GM19397 (cell line): ENCODE results near the gene IL16.
"Not testable (repeated sequence)": the region's sequence is repeated elsewhere in the genome, so short reads cannot be mapped to it uniquely, and the experiment has no call there.

Experiments
- ATAC-seq: cut with Tn5 transposase; IDR thresholded peaks from one replicate; pipeline ENCODE4 v1.9.1; 2021; ENCODE audit warnings: mild to moderate bottlenecking, moderate library complexity; ENCODE audit not compliant: unreplicated experiment

IL16 gene

DNA sequence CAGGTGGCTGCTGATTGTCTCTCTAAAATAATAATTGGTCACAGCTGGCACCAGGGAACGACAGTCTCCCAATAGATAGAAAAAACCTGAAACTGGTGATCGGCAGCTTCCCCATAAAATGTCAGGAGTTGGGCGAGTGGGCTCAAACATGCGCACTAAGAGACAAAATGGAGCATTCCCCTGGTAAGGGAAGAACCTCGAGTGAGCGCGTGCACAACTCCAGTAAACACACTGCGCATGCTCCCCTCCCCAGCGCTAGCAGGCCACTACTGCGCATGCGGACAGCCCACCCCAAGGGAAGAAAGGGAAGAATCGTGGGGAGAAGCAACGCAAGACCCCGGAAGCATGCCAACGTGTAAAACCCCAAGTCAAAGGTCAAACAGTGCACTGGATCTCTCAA, 134.9 kb downstream of the IL16 start:
- ATAC-seq, result no peak

DNA sequence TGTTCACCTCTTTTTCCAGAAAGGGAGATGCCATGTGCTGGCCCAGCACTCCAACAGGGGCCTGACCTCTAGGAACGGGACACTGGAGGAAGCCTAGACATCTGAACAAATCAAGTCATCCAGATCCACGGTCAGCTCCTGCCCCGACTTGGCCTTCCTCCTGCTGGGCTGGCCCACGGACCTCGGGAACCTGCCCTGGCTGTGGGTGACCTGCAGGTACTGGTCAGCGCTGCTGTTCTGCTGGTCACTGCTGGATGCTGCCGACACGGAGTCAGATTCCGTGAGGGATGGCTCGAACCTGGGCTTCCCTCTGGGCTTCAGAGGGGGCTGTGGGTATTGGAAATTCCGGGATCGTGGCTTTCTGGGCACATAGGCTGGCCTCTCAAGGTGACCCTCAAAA, 135.6 kb downstream of the IL16 start:
- no peak for ATAC-seq

DNA sequence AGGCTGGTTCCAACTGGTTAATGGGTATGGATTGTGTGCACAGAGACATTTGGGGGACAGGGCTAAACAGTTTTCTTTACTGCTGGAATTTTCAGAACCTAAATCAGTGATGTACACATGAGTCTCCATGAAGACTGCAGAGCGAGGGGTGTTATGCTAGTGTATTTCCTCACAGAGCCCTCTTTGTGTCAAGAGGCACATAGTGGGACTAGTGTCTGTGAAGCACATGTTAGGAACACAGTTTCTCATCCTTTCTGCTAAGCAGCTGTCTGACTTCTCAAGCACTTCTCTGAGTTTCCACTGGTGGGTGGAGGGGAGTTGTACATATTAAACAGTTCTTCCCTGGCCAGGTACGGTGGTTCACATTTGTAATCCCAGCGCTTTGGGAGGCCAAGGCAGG, 136.7 kb downstream of the IL16 start:
- no peak for ATAC-seq

DNA sequence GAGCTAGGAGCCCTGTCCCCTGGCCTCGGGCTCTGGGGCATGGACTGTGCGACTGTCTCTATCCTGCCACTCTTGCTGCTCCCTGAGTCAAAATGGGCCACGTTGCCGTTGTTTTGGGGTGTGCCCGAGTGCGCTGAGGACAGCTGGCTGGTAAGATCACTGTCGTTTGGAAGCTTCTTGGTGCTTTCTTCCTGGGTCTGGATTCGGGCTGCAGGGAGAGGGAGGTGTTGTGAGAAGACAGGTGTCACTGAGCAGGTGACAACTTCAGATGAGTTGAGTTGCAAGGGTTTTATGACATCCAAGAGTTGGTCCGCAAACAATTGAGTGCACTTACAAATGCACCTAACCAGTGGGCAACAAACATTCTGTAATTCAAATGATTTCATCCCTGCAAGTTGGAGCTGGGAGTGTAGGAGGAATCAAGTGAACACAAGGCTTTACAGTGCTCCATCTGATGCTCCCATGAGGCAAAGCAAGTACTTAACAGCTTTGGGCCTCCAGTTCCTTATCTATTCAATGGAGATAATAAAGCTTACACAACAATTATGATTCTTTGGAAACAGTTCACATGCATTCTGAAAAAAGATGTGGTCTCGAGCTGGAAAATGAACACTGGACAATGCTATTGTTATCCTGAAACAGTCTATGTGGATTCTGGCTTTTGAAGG, 138.2 kb downstream of the IL16 start:
- no peak for ATAC-seq

DNA sequence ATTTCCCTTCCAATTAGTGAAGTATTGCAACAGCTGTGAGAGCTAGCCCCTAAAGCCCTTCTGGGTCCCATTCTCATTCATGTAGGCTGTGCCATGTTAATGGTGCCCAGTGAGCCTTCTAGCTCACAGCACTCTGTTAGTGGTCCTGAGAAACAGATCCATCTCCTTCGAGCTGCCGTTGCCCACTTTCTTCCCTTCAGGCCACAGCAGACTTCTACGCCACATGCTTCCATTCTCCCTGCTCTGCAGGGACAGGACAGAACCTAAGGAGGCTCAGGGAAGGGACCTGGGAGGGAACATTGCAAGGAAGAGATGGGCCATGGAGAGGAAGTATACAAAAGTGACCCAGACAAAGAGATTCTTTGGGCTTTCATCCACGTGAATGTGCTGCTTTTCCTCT, 139.0 kb downstream of the IL16 start:
- ATAC-seq, result no peak

DNA sequence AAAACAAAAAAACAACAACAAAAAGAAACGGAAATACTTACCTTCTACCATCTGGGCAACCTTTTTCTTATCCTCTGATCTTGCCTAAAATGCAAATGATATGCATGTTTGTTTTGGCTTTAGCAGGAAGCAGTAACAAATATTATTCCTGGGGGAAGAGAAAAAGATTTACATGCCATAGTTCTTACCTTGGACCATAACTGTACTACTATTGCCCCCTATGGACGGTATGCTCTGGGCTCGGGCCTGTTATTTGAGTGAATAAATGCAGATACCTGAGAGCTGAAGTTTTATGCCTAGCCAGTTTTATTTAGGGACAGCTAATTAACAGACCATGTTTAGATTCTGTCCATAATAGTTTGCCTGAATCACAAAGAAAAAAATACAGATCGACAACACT, 139.9 kb downstream of the IL16 start:
- no peak for ATAC-seq

DNA sequence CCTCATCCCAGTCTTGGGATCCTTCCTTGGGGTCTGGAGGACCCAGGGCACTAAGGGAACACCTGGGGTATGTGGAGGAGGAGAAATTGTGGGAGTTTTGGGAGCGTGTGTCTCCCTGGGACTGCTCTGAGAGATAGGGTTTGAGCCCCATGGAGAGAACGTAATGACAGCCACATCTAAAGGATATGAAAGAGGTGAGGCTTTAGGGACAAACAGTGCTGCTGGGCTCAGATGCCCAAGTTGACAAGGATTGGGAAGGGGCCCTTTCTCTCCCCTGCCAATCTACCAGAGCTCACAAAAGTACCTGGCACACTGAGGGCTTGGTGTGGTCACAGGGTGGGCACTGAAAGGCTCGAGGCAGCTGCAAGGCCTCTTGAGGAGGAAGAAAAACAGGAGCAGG, 140.6 kb downstream of the IL16 start:
- no peak for ATAC-seq

DNA sequence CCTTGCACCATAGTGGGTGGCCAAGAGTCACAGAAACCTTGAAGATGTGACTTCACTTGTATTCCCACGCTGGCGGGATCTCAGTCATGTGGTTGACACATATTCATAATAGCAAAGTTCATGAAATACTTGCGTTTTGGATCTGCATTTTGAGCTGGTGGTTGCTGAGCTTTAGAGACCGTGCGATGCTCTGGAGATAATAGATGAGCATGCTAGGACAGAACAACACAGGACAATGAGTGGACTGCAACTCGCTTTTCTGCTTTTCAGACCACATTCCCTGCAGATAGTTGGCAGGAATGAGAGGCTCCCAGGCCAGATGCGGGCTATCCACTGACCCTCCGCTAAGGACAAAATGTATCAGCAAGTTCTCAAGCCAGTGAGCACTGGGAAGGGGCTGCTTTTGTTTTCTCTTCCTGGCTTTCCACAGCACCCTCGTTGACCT, 141.1 kb downstream of the IL16 start:
- ATAC-seq, result no peak

DNA sequence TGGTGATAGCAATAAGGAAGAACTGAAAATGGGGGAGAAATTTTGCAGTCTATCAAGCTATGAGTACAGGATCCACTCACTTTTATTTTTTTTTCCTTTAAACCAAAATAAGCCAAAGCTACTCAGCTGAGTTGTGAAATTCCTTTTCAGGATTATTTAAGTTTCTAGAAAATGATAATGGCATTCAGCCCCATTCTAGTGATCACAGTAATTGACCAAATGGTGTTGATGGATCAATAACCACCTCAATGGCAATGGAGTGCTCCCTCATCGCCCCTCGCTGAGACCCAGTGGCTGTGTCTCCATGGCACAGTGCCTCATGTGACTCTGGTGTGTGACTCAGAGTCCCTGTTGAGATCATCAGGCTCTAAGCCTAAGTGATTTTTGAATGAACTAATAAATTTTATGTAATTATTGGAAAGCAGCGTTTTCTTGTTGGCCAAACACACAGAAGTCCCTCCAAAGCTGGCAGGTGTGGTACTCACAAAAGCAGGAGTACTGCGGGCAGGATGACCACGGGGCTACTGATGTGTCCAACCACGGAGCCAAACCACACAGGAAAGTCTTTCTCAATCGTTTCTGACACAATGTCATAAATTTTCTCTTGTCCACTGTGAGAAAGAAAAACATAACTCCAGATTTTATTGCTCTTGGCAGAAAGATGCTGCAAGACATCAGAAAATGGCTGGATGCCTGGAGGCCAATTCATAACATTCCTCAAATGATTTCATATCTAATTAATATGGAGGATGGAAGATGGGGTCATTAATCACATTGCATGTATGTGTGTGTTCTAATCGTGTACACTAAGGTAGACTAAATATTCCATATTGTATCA, 141.7 kb downstream of the IL16 start:
- ATAC-seq, result no peak

DNA sequence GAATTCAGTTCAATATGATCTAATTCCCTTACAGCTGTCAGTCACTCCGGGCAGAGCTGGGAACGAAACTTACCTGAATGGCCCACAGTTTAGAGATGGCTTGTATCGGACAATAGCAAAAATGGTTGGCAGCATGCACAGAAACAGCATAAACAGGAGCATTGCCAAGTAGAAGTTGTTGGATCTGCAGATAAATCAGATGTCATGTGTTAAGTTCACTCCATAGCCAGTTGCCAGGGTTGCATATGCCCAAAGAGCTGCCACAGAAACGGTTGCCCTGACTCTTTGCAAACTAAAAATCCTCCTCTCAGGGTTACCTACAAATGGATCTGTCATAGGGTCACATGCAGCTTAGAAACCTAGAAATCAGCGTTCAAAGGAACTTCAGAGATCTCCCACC, 142.6 kb downstream of the IL16 start:
- ATAC-seq, result no peak

DNA sequence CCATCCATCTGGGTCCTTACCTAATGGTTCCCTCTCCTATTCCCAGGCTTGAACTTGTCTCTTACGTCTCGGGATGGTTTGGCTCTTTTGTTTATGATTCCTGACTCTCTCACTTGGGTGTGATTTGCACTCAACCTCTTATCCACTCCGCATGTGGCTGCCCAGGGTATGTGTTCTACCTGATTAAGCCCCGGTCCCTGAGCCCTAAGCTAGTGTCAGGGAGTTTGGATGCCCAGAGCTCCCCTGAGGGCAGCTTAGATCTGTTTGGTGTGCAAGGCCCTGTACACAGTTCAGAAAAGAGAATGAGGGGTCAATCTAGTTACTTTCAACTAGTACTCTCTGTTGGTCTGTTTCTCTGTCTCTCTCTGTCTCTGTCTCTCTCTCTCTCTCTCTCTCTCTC, 143.2 kb downstream of the IL16 start:
- no peak for ATAC-seq

DNA sequence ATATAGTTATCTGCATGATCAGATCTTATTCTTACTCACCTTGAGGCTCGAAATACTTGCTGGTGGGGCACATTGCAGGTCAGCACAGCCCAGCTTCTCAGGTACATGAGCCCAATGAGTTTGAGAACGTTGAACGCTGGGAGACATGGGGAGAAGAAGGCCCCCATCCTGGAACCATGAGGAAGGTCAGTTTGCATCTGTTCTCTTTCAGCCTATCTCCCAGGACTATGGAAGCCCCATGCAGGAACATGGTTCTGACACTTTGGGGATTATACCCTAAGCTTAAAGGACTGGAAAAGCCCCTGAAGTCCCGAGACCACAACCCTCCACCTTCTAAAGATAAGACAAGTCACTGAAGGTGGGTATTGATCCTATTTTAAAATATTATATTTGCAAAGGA, 144.7 kb downstream of the IL16 start:
- no peak for ATAC-seq

DNA sequence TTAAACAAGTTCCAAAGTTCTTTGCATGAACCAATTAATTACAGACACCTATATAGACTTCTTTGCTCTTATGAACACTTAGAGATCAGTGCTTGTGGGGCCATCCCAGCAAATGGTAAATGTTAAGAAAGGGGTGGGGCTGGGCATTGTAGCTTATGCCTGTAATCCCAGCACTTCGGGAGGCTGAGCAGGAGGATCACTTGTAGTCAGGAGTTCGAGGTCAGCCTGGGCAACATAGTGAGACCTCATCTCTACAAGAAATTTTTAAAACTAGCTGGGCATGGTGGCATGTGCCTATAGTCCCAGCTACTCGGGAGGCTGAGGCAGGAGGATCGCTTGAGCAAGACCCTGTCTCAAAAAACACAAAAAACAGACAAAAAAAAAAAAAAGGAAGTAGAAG, 146.7 kb downstream of the IL16 start:
- ATAC-seq, result no peak

DNA sequence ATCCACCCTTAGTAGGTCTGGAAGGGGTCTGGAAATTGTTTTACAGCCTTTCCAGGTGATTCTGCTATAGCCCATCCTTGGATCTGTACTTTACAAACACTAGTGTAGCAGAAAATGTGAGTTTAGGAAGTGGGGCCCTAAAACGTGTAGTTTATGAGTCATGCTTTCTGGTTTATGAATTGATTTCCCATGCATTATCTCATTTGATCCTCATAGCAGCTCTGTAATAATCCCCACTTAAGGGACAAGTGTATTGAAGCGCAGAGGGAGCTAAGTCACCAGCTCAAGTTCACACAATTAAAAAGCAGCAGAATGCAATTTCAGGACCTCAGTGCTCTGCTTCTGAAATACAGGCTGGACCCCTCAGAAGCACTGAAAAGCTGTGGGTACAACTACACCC, 149.9 kb downstream of the IL16 start:
- ATAC-seq, result no peak

DNA sequence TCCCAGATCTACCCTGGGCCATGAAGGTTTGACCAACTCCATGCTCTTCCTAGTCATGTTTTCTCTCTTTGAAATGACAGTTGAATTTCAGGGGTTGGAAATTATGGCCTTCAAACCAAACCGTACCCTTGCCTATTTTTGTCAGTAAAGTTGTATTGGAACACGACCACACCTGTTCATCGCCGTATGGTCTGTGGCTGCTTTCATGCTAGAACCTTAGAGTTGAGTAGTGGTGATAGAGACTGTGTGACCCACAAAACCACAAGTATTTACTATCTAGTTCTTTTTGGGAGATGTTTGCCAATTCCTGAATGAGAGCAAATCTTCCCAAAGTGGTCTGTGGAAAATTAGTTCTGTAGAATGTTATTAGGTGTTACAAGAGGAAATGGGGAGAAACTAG, 151.2 kb downstream of the IL16 start:
- no peak for ATAC-seq

DNA sequence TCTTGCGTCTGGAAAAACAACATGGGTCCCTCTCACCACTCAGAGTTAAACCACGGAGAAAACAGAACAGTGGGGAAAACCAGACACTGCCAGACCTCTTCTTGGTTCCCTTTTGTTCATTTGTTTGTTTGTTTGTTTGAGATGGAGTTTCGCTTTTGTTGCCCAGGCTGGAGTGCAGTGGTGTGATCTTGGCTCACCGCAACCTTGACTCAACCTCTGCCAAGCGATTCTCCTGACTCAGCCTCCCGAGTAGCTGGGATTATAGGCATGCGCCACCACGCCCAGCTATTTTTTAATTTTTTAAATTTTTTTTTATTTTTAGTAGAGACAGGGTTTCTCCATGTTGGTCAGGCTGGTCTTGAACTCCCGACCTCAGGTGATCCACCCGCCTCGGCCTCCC, 152.0 kb downstream of the IL16 start:
- not testable (repeated sequence) for ATAC-seq

DNA sequence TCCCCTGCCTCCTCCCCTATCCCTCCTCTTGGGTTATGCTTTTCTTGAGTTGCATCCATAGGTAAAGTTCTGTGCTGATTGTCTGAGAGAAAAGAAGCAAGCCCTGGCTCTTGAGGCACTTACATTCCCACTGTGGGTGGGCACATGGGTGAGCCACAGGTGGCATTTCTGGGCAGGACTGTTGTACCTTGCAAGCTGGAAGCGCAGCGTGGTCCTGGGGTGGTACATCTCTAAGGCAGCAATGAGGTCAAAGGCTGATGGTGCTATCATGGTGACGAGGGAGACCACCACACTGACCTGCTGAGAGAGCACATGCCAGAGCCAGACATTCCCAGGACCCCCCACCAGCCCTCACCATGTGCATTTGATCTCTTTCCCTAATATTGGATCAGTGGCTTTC, 152.6 kb downstream of the IL16 start:
- ATAC-seq, result no peak

DNA sequence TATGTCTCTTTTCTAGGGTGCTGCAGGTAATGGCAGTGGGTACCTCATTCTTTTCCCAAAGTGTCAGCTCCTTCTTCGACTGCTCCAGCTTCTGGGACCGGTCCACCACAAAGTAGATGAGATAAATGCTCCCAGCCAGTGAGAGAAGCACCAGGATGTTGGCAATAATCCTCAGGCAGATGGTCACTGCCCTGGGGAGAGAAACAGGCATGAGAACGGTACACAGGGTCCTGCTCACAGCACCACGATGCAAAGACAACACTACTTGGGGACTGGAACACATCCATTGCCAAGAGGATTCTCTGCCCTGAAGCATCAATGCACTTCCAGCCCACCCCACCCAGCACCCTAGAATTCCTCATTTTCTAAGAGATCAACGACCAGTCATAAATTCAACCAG, 155.0 kb downstream of the IL16 start:
- no peak for ATAC-seq

DNA sequence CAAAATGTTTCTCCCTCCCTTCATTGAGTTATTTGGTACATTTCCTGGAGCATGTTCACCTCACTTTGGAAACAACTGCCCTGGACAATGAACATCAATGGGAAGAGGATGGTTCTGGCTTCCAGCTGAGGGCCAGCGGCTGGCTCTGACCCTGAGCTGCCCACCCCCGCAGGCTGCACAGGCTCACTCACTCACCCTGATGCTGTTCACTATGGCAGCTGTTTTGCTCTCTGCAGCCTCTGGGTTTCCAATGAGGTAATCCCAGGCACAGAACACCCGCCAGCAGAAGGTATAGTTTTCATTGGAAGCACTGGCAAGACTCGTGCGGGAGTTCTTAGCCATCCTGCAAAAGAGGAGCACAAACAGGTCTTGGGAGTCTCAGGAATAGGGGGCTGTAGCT, 159.6 kb downstream of the IL16 start:
- no peak for ATAC-seq

DNA sequence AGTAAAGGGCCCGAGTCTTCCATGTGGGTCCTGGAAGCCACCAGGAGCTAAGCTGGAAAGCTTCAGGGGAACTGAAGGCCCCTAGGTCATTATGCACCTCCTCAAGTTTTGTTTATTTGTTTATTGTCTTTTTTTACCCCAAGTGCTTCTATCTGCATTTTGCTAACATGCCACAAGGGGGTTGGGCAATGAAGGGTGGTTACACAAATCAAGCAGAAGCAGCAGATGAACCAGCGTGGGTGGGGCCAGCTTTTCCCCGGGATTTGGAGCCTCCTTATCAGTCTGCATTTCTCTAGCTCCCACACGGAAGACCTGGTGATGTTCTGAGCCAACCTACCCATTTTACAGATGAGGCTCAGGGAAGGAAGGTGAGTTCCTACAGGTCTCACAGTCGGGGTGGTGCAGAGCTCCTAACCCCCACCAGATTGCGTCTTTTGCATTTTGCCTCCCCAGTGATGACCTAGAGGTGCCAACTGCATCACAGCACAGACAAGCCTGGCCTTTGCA, 160.6 kb downstream of the IL16 start:
- ATAC-seq, result no peak

DNA sequence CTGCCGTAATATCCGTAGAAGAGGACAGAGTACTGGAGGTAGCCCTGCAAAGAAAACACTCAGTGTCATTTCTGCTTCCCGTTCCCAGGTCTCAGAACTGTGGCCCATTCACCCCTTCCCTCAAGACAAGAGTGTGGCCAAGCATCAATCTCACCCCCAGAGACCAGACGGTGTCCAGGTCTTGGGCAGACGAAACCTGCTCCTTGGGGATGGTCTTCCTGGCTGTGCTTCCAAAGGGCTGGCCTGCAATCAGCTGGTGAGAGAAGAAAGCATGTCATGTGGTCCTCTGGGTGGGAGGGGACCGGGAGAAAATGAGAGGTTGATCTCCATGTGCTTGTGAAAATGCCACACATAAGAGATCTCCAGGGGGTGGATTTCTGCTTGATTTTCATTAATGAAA, 161.6 kb downstream of the IL16 start:
- ATAC-seq, result no peak

DNA sequence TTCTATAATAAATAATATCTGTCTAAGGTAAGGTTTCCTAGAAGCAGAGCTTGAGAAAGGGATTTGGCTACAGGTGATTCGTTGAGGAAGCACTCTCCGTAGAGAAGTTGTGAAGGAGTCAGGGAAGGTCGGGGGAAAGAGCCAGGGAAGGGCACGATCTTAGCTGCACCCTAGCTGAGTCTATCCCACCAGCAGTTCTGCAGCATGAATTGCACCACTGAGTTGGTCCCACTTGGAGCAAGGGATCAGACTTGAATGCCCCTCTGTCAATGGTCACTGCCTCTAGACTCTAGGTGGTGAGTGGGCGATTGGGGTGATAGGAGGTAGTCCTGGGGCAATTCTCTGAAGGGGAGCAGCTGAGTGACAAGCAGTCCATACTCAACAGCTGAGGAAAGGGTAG, 163.8 kb downstream of the IL16 start:
- ATAC-seq, result no peak
